Measurements from ENCODE around the gene DOLK. TPM values are rescaled to one million over a fixed set of nuclear protein-coding genes. Genes with fewer than 3 reads are reported as not detected.

The DOLK gene
- polyA plus RNA-seq, 1 donor (not counting 4 experiments of a cell fraction or from before 2014, with no cell fraction given), result 21.8 TPM

DNA sequence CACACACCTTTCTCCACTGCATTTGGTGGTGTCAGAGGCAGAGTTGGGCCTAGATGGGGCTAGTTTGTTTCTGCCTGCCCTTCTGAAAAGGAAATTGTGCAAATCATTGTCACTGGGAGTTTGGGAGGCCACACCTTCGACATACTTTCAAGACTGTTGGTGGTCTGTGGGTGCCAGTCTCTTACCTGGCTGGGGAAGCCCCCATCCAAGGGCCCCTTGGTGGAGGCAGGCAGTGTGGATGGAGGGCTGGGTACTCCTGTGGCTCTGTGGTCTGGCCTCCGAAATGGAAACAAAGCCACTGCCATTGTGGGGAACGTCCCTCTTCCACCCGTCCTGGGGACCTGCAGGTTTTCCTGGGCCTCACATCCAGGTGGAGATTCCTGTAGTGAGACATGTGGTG is 37.5 kb downstream of the DOLK start:
- Histone ChIP-seq H3K27ac (ENCODE audit: control insufficient read depth, insufficient read depth, low read length) (peak overlapping the region; percentile 26), H3K36me3 (ENCODE audit: control insufficient read depth in 2 of 2, extremely low read depth in 1 of 2, insufficient read depth in 2 of 2, low read length in 2 of 2) (peaks cover 38 to 88% of the 10 kb centered on the region in 2 experiments), H3K9ac (ENCODE audit: control insufficient read depth, extremely low read depth, insufficient read depth, low read length) (no peak overlapping the region), H3K4me2 (ENCODE audit: control insufficient read depth, extremely low read depth, insufficient read depth, low read depth, low read length) (no peak overlapping the region), H2AFZ (ENCODE audit: control insufficient read depth, low read length) (no peak overlapping the region), H3K27me3 (ENCODE audit: control insufficient read depth, extremely low read depth, insufficient read depth, low read length) (no peaks in the 10 kb centered on the region), H3K4me3 (ENCODE audit: control insufficient read depth in 2 of 3, extremely low read depth in 1 of 3, insufficient read depth in 2 of 3, low read depth in 1 of 3, low read length in 3 of 3) (no peak overlapping the region), H3K4me1 (ENCODE audit: control insufficient read depth, extremely low read depth, insufficient read depth, low read length) (peaks cover 45% of the 10 kb centered on the region), H4K20me1 (ENCODE audit: control insufficient read depth, extremely low read depth, insufficient read depth, low read length) (no peaks in the 10 kb centered on the region), H3K9me3 (ENCODE audit: control insufficient read depth, low read depth, low read length) (no peaks in the 10 kb centered on the region), H3K79me2 (ENCODE audit: control insufficient read depth, insufficient read depth, low read length) (peaks cover 81% of the 10 kb centered on the region), H3K9me1 (ENCODE audit: control insufficient read depth, extremely low read depth, insufficient read depth, low read length) (peaks cover 3% of the 10 kb centered on the region)
- dilution Hi-C loops (cut with MboI; ENCODE audit: extremely low pct_ligation_motif_present, low sequenced_read_pairs), result no loop called here
- FAIRE-seq (no peak), DNase-seq (ENCODE audit: low read depth, low spot score) (no peak)
- TF ChIP-seq EZH2 (IDR thresholded peaks at IDR 0.05; ENCODE audit: low read length), result no peak
- TF ChIP-seq, protein P1, sequence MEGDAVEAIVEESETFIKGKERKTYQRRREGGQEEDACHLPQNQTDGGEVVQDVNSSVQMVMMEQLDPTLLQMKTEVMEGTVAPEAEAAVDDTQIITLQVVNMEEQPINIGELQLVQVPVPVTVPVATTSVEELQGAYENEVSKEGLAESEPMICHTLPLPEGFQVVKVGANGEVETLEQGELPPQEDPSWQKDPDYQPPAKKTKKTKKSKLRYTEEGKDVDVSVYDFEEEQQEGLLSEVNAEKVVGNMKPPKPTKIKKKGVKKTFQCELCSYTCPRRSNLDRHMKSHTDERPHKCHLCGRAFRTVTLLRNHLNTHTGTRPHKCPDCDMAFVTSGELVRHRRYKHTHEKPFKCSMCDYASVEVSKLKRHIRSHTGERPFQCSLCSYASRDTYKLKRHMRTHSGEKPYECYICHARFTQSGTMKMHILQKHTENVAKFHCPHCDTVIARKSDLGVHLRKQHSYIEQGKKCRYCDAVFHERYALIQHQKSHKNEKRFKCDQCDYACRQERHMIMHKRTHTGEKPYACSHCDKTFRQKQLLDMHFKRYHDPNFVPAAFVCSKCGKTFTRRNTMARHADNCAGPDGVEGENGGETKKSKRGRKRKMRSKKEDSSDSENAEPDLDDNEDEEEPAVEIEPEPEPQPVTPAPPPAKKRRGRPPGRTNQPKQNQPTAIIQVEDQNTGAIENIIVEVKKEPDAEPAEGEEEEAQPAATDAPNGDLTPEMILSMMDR (optimal IDR thresholded peaks at IDR 0.05 in 1 of 3, IDR thresholded peaks at IDR 0.05 in 1 of 3, conservative IDR thresholded peaks at IDR 0.05 in 1 of 3; ENCODE audit: extremely low read depth in 1 of 3, insufficient read depth in 2 of 3, low read length in 3 of 3), result no peak

DNA sequence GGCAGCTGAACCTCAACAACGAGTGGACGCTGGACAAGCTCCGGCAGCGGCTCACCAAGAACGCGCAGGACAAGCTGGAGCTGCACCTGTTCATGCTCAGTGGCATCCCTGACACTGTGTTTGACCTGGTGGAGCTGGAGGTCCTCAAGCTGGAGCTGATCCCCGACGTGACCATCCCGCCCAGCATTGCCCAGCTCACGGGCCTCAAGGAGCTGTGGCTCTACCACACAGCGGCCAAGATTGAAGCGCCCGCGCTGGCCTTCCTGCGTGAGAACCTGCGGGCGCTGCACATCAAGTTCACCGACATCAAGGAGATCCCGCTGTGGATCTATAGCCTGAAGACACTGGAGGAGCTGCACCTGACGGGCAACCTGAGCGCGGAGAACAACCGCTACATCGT is 39.0 kb downstream of the DOLK start:
- H3K27me3 ChIP-seq (ENCODE audit: control insufficient read depth, extremely low read depth, insufficient read depth, low read length), result no peaks in the 10 kb centered on the region
- DNase-seq (ENCODE audit: low read depth, low spot score) (no peak), FAIRE-seq (no peak)
- peaks cover 43% of the 10 kb centered on the region for H3K4me1 ChIP-seq (ENCODE audit: control insufficient read depth, extremely low read depth, insufficient read depth, low read length)
- H3K27ac ChIP-seq (ENCODE audit: control insufficient read depth, insufficient read depth, low read length), result no peak overlapping the region
- H4K20me1 ChIP-seq (ENCODE audit: control insufficient read depth, extremely low read depth, insufficient read depth, low read length), result no peaks in the 10 kb centered on the region
- H3K9me1 ChIP-seq (ENCODE audit: control insufficient read depth, extremely low read depth, insufficient read depth, low read length), result peaks cover 3% of the 10 kb centered on the region
- no peak overlapping the region for H2AFZ ChIP-seq (ENCODE audit: control insufficient read depth, low read length)
- no peak for TF ChIP-seq EZH2 (IDR thresholded peaks at IDR 0.05; ENCODE audit: low read length)
- TF ChIP-seq, protein P1 (optimal IDR thresholded peaks at IDR 0.05 in 1 of 3, IDR thresholded peaks at IDR 0.05 in 1 of 3, conservative IDR thresholded peaks at IDR 0.05 in 1 of 3; ENCODE audit: extremely low read depth in 1 of 3, insufficient read depth in 2 of 3, low read length in 3 of 3), result no peak
- H3K4me3 ChIP-seq (ENCODE audit: control insufficient read depth in 2 of 3, extremely low read depth in 1 of 3, insufficient read depth in 2 of 3, low read depth in 1 of 3, low read length in 3 of 3), result no peak overlapping the region
- H3K9me3 ChIP-seq (ENCODE audit: control insufficient read depth, low read depth, low read length), result no peaks in the 10 kb centered on the region
- peaks cover 77% of the 10 kb centered on the region for H3K79me2 ChIP-seq (ENCODE audit: control insufficient read depth, insufficient read depth, low read length)
- no peak overlapping the region for H3K4me2 ChIP-seq (ENCODE audit: control insufficient read depth, extremely low read depth, insufficient read depth, low read depth, low read length)
- dilution Hi-C loops (cut with MboI; ENCODE audit: extremely low pct_ligation_motif_present, low sequenced_read_pairs), result no loop called here
- no peak overlapping the region for H3K9ac ChIP-seq (ENCODE audit: control insufficient read depth, extremely low read depth, insufficient read depth, low read length)
- peaks cover 30 to 75% of the 10 kb centered on the region in 2 experiments for H3K36me3 ChIP-seq (ENCODE audit: control insufficient read depth in 2 of 2, extremely low read depth in 1 of 2, insufficient read depth in 2 of 2, low read length in 2 of 2)

All from keratinocyte (primary cell).